ENCODE results near the gene SPATA20. TPM values are rescaled to one million over a fixed set of nuclear protein-coding genes. Genes with fewer than 3 reads are reported as not detected.

The SPATA20 gene
- total and polyA plus RNA-seq, 2 of the 8 experiments (the other 6 are each of a cell fraction or from before 2014, with no cell fraction given): 16.2 to 17.5 TPM

GRCh38 chr17:50527155-50527762, 19.7 kb upstream of the SPATA20 start:
- Histone ChIP-seq H3K23me2 (ENCODE audit: low read depth, low read length) (no peaks in the 10 kb centered on the region; the same call in 1 of the 2 replicates), H3K79me1 (ENCODE audit: low read depth, low read length) (no peaks in the 10 kb centered on the region), H3K56ac (replicated peaks; ENCODE audit: insufficient read length, low read depth, low read length) (no peak overlapping the region), H3K9me3 (ENCODE audit: insufficient read depth in 2 of 2, low read depth in 1 of 2, low read length in 1 of 2) (no peaks in the 10 kb centered on the region), H3K4me2 (ENCODE audit: insufficient read depth in 1 of 2, low read depth in 2 of 2, low read length in 2 of 2) (no peak overlapping the region; a peak in 1 of 4 replicates), H2BK15ac (ENCODE audit: low read length) (no peak overlapping the region), H3K36me3 (ENCODE audit: control insufficient read depth in 2 of 4, insufficient read depth in 4 of 4, low read length in 3 of 4) (no peaks in the 10 kb centered on the region), H3K4me1 (replicated peaks in 1 of 4; ENCODE audit: control insufficient read depth in 3 of 4, insufficient read depth in 4 of 4, low read length in 3 of 4) (peaks cover 3 to 10% (median 6%) of the 10 kb centered on the region in 4 experiments; a peak in 6 of 7 replicates), H4K8ac (ENCODE audit: extremely low read depth, insufficient read depth, low read length) (no peak overlapping the region; the same call in 1 of the 2 replicates), H2BK12ac (ENCODE audit: low read depth, low read length) (no peak overlapping the region), H3K4ac (replicated peaks; ENCODE audit: insufficient read length, low read depth, low read length) (no peak overlapping the region), H2BK120ac (replicated peaks; ENCODE audit: low read depth, low read length) (no peak overlapping the region), H3K79me2 (ENCODE audit: control insufficient read depth in 1 of 2, insufficient read depth in 2 of 2, low read length in 2 of 2) (no peaks in the 10 kb centered on the region), H3K9ac (replicated peaks in 1 of 4; ENCODE audit: extremely low read depth in 1 of 4, low read depth in 3 of 4, low read length in 3 of 4) (no peak overlapping the region), H3K18ac (ENCODE audit: extremely low read depth, low read length) (peak overlapping the region; percentile 32; the same call in 1 of the 2 replicates), H2AK5ac (ENCODE audit: low read depth, low read length) (no peak overlapping the region), H3K27me3 (replicated peaks in 1 of 4; ENCODE audit: control insufficient read depth in 3 of 4, extremely low read depth in 1 of 4, insufficient read depth in 3 of 4, low read length in 3 of 4) (peaks cover 0 to 5% (median 0%) of the 10 kb centered on the region in 4 experiments; a peak in 2 of 7 replicates), H4K20me1 (replicated peaks in 1 of 2; ENCODE audit: control insufficient read depth in 1 of 2, insufficient read depth in 2 of 2, low read length in 2 of 2) (no peaks in the 10 kb centered on the region), H2AFZ (ENCODE audit: low read length) (no peak overlapping the region), H3K23ac (ENCODE audit: insufficient read length) (no peak overlapping the region), H3K4me3 (ENCODE audit: extremely low read depth in 1 of 4, insufficient read depth in 2 of 4, low read depth in 3 of 4, low read length in 4 of 4) (no peak overlapping the region), H2BK5ac (ENCODE audit: low read depth, low read length) (no peak overlapping the region), H4K5ac (ENCODE audit: insufficient read length, low read depth, low read length) (peak overlapping the region; percentile 10), H3K27ac (ENCODE audit: low read depth, low read length) (no peak overlapping the region), H4K91ac (replicated peaks; ENCODE audit: insufficient read length, low read length) (no peak overlapping the region), H3K14ac (ENCODE audit: insufficient read length) (no peak overlapping the region), H2BK20ac (ENCODE audit: low read length) (peak overlapping the region; percentile 61; the same call in 1 of the 2 replicates)
- POLR2A ChIA-PET (ENCODE audit: partially characterized antibody): interaction anchor here (0.7 to 1.3 kb wide), 2 partner anchors 9 to 48 kb away, joined by 3 read pairs; no protein-coding TSS in a partner anchor
- DNase-seq (ENCODE audit: low read depth in 1 of 2, low spot score in 2 of 2) (no peak), FAIRE-seq (no peak)
- WGBS, 2 experiments (ENCODE audit: extremely low coverage in 1 of 2, insufficient coverage in 1 of 2, insufficient read length in 1 of 2, insufficient replicate concordance in 2 of 2, low coverage in 1 of 2, low lambda C conversion rate in 2 of 2, missing lambda C conversion rate in 1 of 2): 68% methylated on average over 4 of the region's 5 CpGs; no CpG with 5 or more reads in 1 of the 2 experiments
- CTCF ChIA-PET (ENCODE audit: partially characterized antibody): interaction anchor here (0.7 to 2.7 kb wide), 6 partner anchors 11 to 1161 kb away, joined by 3 to 13 read pairs (median 6); no protein-coding TSS in a partner anchor
- no peak for TF ChIP-seq SIN3A (conservative IDR thresholded peaks at IDR 0.05 in 1 of 2, IDR thresholded peaks at IDR 0.05 in 1 of 2; ENCODE audit: low read depth in 1 of 2, low read length in 2 of 2)
- no peak for TF ChIP-seq CEBPB (IDR thresholded peaks at IDR 0.05; ENCODE audit: low read depth, low read length)
- TF ChIP-seq SIX5 (IDR thresholded peaks at IDR 0.05; ENCODE audit: low read depth, low read length): no peak
- TF ChIP-seq TAF7 (optimal IDR thresholded peaks at IDR 0.05; ENCODE audit: borderline replicate concordance, low read depth, low read length): no peak
- TF ChIP-seq HDAC2 (IDR thresholded peaks at IDR 0.05; ENCODE audit: borderline replicate concordance in 1 of 2, low read depth in 2 of 2, low read length in 2 of 2): no peak
- TF ChIP-seq JUN (IDR thresholded peaks at IDR 0.05; ENCODE audit: low read depth, low read length): no peak
- no peak for TF ChIP-seq NRF1 (IDR thresholded peaks at IDR 0.05; ENCODE audit: low read depth, low read length)
- TF ChIP-seq SIRT6 (IDR thresholded peaks at IDR 0.05; ENCODE audit: low read length): no peak
- TF ChIP-seq, protein P1, sequence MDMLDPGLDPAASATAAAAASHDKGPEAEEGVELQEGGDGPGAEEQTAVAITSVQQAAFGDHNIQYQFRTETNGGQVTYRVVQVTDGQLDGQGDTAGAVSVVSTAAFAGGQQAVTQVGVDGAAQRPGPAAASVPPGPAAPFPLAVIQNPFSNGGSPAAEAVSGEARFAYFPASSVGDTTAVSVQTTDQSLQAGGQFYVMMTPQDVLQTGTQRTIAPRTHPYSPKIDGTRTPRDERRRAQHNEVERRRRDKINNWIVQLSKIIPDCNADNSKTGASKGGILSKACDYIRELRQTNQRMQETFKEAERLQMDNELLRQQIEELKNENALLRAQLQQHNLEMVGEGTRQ (IDR thresholded peaks at IDR 0.05; ENCODE audit: low read length): no peak
- no peak for TF ChIP-seq RAD21 (IDR thresholded peaks at IDR 0.05 in 1 of 2, conservative IDR thresholded peaks at IDR 0.05 in 1 of 2; ENCODE audit: low read depth in 2 of 2, low read length in 2 of 2)
- TF ChIP-seq CBX8 (IDR thresholded peaks at IDR 0.05; ENCODE audit: borderline replicate concordance, low read depth, low read length): no peak
